Measurements from ENCODE around the gene LMX1A. TPM values are rescaled to one million over a fixed set of nuclear protein-coding genes. Genes with fewer than 3 reads are reported as not detected.

The LMX1A gene
- polyA plus RNA-seq, 1 donor from 2014 or later, result 0.47 TPM

DNA sequence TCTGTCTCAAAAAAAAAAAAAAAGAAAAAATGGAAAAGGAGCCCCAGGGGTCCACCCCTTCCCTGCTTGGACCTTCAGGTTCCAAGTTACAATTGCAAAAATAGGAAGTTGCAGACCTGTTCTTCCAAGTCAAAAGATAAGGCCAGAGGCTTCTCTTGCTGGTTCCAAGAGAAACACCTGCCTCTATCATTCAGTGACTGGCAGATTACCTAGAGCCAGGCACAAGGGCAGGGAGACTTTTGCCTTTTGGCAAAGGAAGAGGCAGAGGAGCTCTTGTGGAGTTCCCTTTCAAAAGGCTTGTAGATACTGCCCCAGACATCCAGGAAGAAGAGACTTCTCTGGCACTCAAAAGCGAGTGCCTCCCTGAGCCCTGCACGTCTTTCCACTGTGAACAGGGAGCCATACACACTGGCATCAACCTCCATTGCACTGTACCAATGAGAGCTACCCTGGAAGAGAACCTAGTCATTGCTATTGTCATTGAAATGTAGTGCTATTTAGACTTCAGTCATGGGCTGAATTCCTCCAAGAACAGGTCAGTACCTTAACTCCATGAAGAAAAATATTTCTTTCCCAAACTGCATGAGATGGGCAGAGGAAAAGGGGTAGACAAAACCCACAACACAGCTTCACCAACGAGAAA is 91.2 kb downstream of the LMX1A start:
- H3K9me3 ChIP-seq (ENCODE audit: low read length), result no peaks in the 10 kb centered on the region
- H3K9ac ChIP-seq (ENCODE audit: low read length), result no peak overlapping the region
- H3K4me2 ChIP-seq (ENCODE audit: low read length), result no peak overlapping the region
- no peak overlapping the region for H3K27ac ChIP-seq (ENCODE audit: low read length)
- H3K79me2 ChIP-seq (replicated peaks; ENCODE audit: insufficient read depth, low read length), result no peaks in the 10 kb centered on the region
- no peaks in the 10 kb centered on the region for H3F3A ChIP-seq (ENCODE audit: insufficient read depth, low read length, poor library complexity, severe bottlenecking)
- H3K4me3 ChIP-seq (ENCODE audit: low read length), result no peak overlapping the region
- no peaks in the 10 kb centered on the region for H3K27me3 ChIP-seq (ENCODE audit: insufficient read depth, low read depth, low read length)
- no peaks in the 10 kb centered on the region for H3K36me3 ChIP-seq (ENCODE audit: insufficient read depth, low read length)
- H3K9me2 ChIP-seq (ENCODE audit: insufficient read depth, low read length), result no peaks in the 10 kb centered on the region
- TF ChIP-seq, protein P1, sequence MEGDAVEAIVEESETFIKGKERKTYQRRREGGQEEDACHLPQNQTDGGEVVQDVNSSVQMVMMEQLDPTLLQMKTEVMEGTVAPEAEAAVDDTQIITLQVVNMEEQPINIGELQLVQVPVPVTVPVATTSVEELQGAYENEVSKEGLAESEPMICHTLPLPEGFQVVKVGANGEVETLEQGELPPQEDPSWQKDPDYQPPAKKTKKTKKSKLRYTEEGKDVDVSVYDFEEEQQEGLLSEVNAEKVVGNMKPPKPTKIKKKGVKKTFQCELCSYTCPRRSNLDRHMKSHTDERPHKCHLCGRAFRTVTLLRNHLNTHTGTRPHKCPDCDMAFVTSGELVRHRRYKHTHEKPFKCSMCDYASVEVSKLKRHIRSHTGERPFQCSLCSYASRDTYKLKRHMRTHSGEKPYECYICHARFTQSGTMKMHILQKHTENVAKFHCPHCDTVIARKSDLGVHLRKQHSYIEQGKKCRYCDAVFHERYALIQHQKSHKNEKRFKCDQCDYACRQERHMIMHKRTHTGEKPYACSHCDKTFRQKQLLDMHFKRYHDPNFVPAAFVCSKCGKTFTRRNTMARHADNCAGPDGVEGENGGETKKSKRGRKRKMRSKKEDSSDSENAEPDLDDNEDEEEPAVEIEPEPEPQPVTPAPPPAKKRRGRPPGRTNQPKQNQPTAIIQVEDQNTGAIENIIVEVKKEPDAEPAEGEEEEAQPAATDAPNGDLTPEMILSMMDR (IDR thresholded peaks at IDR 0.05; ENCODE audit: poor library complexity, severe bottlenecking), result no peak
- TF ChIP-seq RAD21 (conservative IDR thresholded peaks at IDR 0.05) (no peak), POLR2AphosphoS5 (IDR thresholded peaks at IDR 0.05) (no peak), SMC3 (conservative IDR thresholded peaks at IDR 0.05; ENCODE audit: poor library complexity) (no peak), TAF1 (IDR thresholded peaks at IDR 0.05; ENCODE audit: low read depth) (no peak), EZH2 (IDR thresholded peaks at IDR 0.05; ENCODE audit: borderline replicate concordance, insufficient read depth, low read length, poor library complexity, severe bottlenecking) (no peak), EP300 (conservative IDR thresholded peaks at IDR 0.05; ENCODE audit: poor library complexity, severe bottlenecking) (no peak), MXI1 (conservative IDR thresholded peaks at IDR 0.05; ENCODE audit: poor library complexity, severe bottlenecking) (no peak)
- TF ChIP-seq, protein P2, sequence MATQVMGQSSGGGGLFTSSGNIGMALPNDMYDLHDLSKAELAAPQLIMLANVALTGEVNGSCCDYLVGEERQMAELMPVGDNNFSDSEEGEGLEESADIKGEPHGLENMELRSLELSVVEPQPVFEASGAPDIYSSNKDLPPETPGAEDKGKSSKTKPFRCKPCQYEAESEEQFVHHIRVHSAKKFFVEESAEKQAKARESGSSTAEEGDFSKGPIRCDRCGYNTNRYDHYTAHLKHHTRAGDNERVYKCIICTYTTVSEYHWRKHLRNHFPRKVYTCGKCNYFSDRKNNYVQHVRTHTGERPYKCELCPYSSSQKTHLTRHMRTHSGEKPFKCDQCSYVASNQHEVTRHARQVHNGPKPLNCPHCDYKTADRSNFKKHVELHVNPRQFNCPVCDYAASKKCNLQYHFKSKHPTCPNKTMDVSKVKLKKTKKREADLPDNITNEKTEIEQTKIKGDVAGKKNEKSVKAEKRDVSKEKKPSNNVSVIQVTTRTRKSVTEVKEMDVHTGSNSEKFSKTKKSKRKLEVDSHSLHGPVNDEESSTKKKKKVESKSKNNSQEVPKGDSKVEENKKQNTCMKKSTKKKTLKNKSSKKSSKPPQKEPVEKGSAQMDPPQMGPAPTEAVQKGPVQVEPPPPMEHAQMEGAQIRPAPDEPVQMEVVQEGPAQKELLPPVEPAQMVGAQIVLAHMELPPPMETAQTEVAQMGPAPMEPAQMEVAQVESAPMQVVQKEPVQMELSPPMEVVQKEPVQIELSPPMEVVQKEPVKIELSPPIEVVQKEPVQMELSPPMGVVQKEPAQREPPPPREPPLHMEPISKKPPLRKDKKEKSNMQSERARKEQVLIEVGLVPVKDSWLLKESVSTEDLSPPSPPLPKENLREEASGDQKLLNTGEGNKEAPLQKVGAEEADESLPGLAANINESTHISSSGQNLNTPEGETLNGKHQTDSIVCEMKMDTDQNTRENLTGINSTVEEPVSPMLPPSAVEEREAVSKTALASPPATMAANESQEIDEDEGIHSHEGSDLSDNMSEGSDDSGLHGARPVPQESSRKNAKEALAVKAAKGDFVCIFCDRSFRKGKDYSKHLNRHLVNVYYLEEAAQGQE (IDR thresholded peaks at IDR 0.05; ENCODE audit: borderline replicate concordance), result no peak
- no peak overlapping the region for H2AFZ ChIP-seq (ENCODE audit: low read depth, low read length)
- no peaks in the 10 kb centered on the region for H4K20me1 ChIP-seq (ENCODE audit: insufficient read depth)

DNA sequence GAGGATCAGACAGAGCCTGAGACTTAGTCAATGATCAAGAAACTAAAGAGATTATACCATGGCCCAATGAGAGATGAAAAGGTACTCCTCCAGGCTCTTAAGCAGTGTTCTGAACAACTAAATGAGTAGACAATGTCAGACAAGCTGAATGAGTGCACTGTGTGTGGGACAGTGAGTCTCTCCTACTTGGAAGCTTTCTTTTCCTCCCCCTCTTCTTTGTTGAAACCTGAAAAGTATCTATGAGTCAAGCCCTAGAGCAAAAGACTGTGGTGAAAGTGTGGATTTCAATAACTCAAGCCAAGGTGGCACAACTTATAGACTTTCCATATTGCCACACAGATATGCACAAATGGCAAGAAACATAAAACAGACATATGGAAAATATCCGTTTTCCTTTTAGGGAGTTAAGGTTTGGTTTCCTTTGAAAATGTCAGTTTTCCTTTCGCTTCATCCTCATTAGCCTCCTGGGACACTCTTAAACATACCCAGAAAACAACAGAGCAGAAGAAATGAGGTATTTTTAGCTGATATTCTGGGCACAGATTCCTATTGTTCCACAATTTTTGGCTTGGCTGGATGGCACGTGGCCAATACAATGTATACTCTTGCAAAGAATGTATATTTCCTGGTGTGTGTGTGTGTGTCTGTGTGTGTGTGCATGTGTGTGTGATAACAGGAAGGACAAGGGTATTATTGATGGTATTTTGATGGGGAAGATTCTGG is 96.6 kb downstream of the LMX1A start:
- no peaks in the 10 kb centered on the region for H3K27me3 ChIP-seq (ENCODE audit: insufficient read depth, low read depth, low read length)
- no peak overlapping the region for H2AFZ ChIP-seq (ENCODE audit: low read depth, low read length)
- no peaks in the 10 kb centered on the region for H3K9me2 ChIP-seq (ENCODE audit: insufficient read depth, low read length)
- H3K9me3 ChIP-seq (ENCODE audit: low read length), result no peaks in the 10 kb centered on the region
- no peaks in the 10 kb centered on the region for H3K79me2 ChIP-seq (replicated peaks; ENCODE audit: insufficient read depth, low read length)
- no peaks in the 10 kb centered on the region for H3F3A ChIP-seq (ENCODE audit: insufficient read depth, low read length, poor library complexity, severe bottlenecking)
- H3K36me3 ChIP-seq (ENCODE audit: insufficient read depth, low read length), result no peaks in the 10 kb centered on the region
- H3K27ac ChIP-seq (ENCODE audit: low read length), result no peak overlapping the region
- no peak overlapping the region for H3K4me2 ChIP-seq (ENCODE audit: low read length)
- H3K9ac ChIP-seq (ENCODE audit: low read length), result no peak overlapping the region
- no peaks in the 10 kb centered on the region for H4K20me1 ChIP-seq (ENCODE audit: insufficient read depth)
- no peak for TF ChIP-seq MXI1 (conservative IDR thresholded peaks at IDR 0.05; ENCODE audit: poor library complexity, severe bottlenecking)
- no peak for TF ChIP-seq SMC3 (conservative IDR thresholded peaks at IDR 0.05; ENCODE audit: poor library complexity)
- TF ChIP-seq, protein P2 (IDR thresholded peaks at IDR 0.05; ENCODE audit: borderline replicate concordance), result no peak
- no peak for TF ChIP-seq EP300 (conservative IDR thresholded peaks at IDR 0.05; ENCODE audit: poor library complexity, severe bottlenecking)
- no peak for TF ChIP-seq POLR2AphosphoS5 (IDR thresholded peaks at IDR 0.05)
- no peak for TF ChIP-seq EZH2 (IDR thresholded peaks at IDR 0.05; ENCODE audit: borderline replicate concordance, insufficient read depth, low read length, poor library complexity, severe bottlenecking)
- no peak for TF ChIP-seq TAF1 (IDR thresholded peaks at IDR 0.05; ENCODE audit: low read depth)
- TF ChIP-seq, protein P1 (IDR thresholded peaks at IDR 0.05; ENCODE audit: poor library complexity, severe bottlenecking), result no peak
- TF ChIP-seq RAD21 (conservative IDR thresholded peaks at IDR 0.05), result no peak
- no peak overlapping the region for H3K4me3 ChIP-seq (ENCODE audit: low read length)

All from neural cell (in vitro differentiated cells).